SK-N-SH (cell line): ENCODE measurements around the gene KRTAP4-3. TPM values are rescaled to one million over a fixed set of nuclear protein-coding genes. Genes with fewer than 3 reads are reported as not detected.

Source experiments
- CTCF ChIA-PET: fragments of 300-600, 350-600 bp; formaldehyde crosslinking; extraction: SDS; loops from one replicate; lab custom pipeline; 2021; lab: Yijun Ruan, JAX
- POLR2A ChIA-PET: fragments of 350-600 bp; sonication (Branson Sonifier 250); formaldehyde crosslinking; extraction: SDS; loops from one replicate; lab custom pipeline; 2020; ENCODE audit warnings: antibody characterized with exemption, inconsistent platforms; lab: Yijun Ruan, JAX
- DNase-seq: peaks from one replicate; pipeline ENCODE4 v3.0.0; 2012
- H2AFZ ChIP-seq: fragments of 200-600 bp; sonication (generic); 2 replicates; pipeline ENCODE4 v1.8.1; 2016; ENCODE audit warnings: antibody characterized with exemption, mild to moderate bottlenecking, low read depth
- H3F3A ChIP-seq: fragments of 200-600 bp; sonication (generic); replicated peaks from 2 replicates; pipeline ENCODE3; 2016; ENCODE audit warnings: antibody characterized with exemption, mild to moderate bottlenecking; ENCODE audit not compliant: insufficient read depth
- H3K27ac ChIP-seq, 2 experiments: fragments of 200-500 bp in 1 of 2; fragments of 200-600 bp in 1 of 2; sonication (Bioruptor generic) in 1 of 2; sonication (generic), shearing (Covaris generic) in 1 of 2; 2 replicates each; pipeline versions ENCODE4 v1.5.1 to v1.6.1; 2014 to 2016; ENCODE audit warnings: low read depth in 2 of 2, inconsistent platforms in 1 of 2, low read length in 1 of 2, mild to moderate bottlenecking in 1 of 2, mixed read lengths in 1 of 2
- H3K27me3 ChIP-seq: fragments of 200-600 bp; sonication (generic), shearing (Covaris generic); 2 replicates; pipeline ENCODE4 v1.6.1; 2016; ENCODE audit warnings: mixed run types; ENCODE audit not compliant: insufficient read depth
- H3K36me3 ChIP-seq, 2 experiments: fragments of 200-500 bp in 1 of 2; fragments of 200-600 bp in 1 of 2; sonication (Bioruptor generic) in 1 of 2; sonication (generic) in 1 of 2; replicated peaks in 1 of 2; 2 replicates each; pipeline versions ENCODE3 to v1.5.1; 2014 to 2016; ENCODE audit warnings: low read length in 1 of 2, mild to moderate bottlenecking in 1 of 2; ENCODE audit not compliant: insufficient read depth in 2 of 2, control insufficient read depth in 1 of 2
- H3K4me1 ChIP-seq, 2 experiments: fragments of 200-500 bp in 1 of 2; fragments of 200-600 bp in 1 of 2; sonication (Bioruptor generic) in 1 of 2; sonication (generic), shearing (Covaris generic) in 1 of 2; 2 replicates each; pipeline versions ENCODE4 v1.5.1 to v1.6.1; 2014 to 2016; ENCODE audit warnings: low read depth in 1 of 2, low read length in 1 of 2, mixed run types in 1 of 2; ENCODE audit not compliant: insufficient read depth in 2 of 2, control insufficient read depth in 1 of 2
- H3K4me2 ChIP-seq: fragments of 200-600 bp; sonication (generic), shearing (Covaris generic); 2 replicates; pipeline ENCODE4 v1.6.1; 2017; ENCODE audit warnings: mixed run types
- H3K4me3 ChIP-seq, 2 experiments: fragments of 200-500 bp in 1 of 2; fragments of 200-600 bp in 1 of 2; sonication (Bioruptor generic) in 1 of 2; sonication (generic), shearing (Covaris generic) in 1 of 2; 2 replicates each; pipeline versions ENCODE4 v1.5.1 to v1.8.1; 2014 to 2016; ENCODE audit warnings: low read depth in 2 of 2, inconsistent platforms in 1 of 2, low read length in 1 of 2, mild to moderate bottlenecking in 1 of 2, mixed read lengths in 1 of 2, moderate library complexity in 1 of 2
- H3K79me2 ChIP-seq: fragments of 200-600 bp; sonication (generic); 2 replicates; pipeline ENCODE4 v1.8.1; 2017; ENCODE audit warnings: mild to moderate bottlenecking; ENCODE audit not compliant: insufficient read depth
- H3K9ac ChIP-seq: fragments of 200-600 bp; sonication (generic); 2 replicates; pipeline ENCODE4 v1.6.1; 2017; ENCODE audit warnings: mixed run types
- H3K9me2 ChIP-seq: fragments of 200-600 bp; sonication (generic); 2 replicates; pipeline ENCODE4 v1.6.1; 2017; ENCODE audit warnings: mixed run types
- H3K9me3 ChIP-seq: fragments of 200-600 bp; sonication (generic); 2 replicates; pipeline ENCODE4 v1.6.1; 2017; ENCODE audit warnings: mixed run types, mild to moderate bottlenecking, moderate library complexity
- H4K20me1 ChIP-seq: fragments of 200-600 bp; sonication (generic); 2 replicates; pipeline ENCODE4 v1.6.1; 2017; ENCODE audit warnings: mild to moderate bottlenecking, mixed run types; ENCODE audit not compliant: insufficient read depth
- ELF1 ChIP-seq: IDR thresholded peaks from 2 replicates; pipeline ENCODE4 v1.4.0; 2012
- EP300 ChIP-seq, 2 experiments: IDR thresholded peaks; 2 replicates each; pipeline versions ENCODE4 v1.4.0 to v1.6.1; 2012; ENCODE audit warnings: borderline replicate concordance in 1 of 2, low read depth in 1 of 2, low read length in 1 of 2
- EZH2phosphoT487 ChIP-seq: fragments of 200-600 bp; sonication (generic); IDR thresholded peaks from 2 replicates; pipeline ENCODE4 v1.6.1; 2017; ENCODE audit warnings: low read depth, mixed run types, mild to moderate bottlenecking, antibody characterized with exemption, moderate library complexity, borderline replicate concordance
- FOSL2 ChIP-seq: IDR thresholded peaks from 2 replicates; pipeline ENCODE4 v1.4.0; 2012; ENCODE audit warnings: low read depth, mild to moderate bottlenecking, moderate library complexity, borderline replicate concordance
- FOXJ3 ChIP-seq: sonication (generic); formaldehyde crosslinking; IDR thresholded peaks from 2 replicates; pipeline ENCODE4 v1.5.1; 2020; ENCODE audit warnings: mild to moderate bottlenecking, missing genetic modification reagents
- MEF2A ChIP-seq: IDR thresholded peaks from 2 replicates; pipeline ENCODE4 v1.4.0; 2012; ENCODE audit warnings: low read depth, borderline replicate concordance
- NFIC ChIP-seq: IDR thresholded peaks from 2 replicates; pipeline ENCODE4 v1.4.0; 2012; ENCODE audit warnings: borderline replicate concordance
- PBX3 ChIP-seq: IDR thresholded peaks from 2 replicates; pipeline ENCODE4; 2012
- POLR2AphosphoS5 ChIP-seq: IDR thresholded peaks from 2 replicates; pipeline ENCODE4 v1.6.1; 2012; ENCODE audit warnings: low read depth, low read length
- RCOR1 ChIP-seq: fragments of 150-350 bp; IDR thresholded peaks from 2 replicates; pipeline ENCODE4 v1.6.1; 2017; ENCODE audit warnings: antibody characterized with exemption, low read length
- REST ChIP-seq: IDR thresholded peaks from 2 replicates; pipeline ENCODE4 v1.6.1; 2012; ENCODE audit warnings: mild to moderate bottlenecking, low read depth, low read length, moderate library complexity
- RFX5 ChIP-seq: IDR thresholded peaks from 2 replicates; pipeline ENCODE4 v1.6.1; 2012; ENCODE audit warnings: mild to moderate bottlenecking, improper control_type of control experiment, low read length
- SIN3A ChIP-seq: IDR thresholded peaks from 2 replicates; pipeline ENCODE4 v1.6.1; 2012; ENCODE audit warnings: low read depth, mild to moderate bottlenecking, low read length, moderate library complexity, borderline replicate concordance
- TEAD4 ChIP-seq: IDR thresholded peaks from 2 replicates; pipeline ENCODE4 v1.4.0; 2012; ENCODE audit warnings: mild to moderate bottlenecking, borderline replicate concordance; ENCODE audit not compliant: insufficient read depth
- USF1 ChIP-seq: IDR thresholded peaks from 2 replicates; pipeline ENCODE4 v1.4.0; 2012; ENCODE audit warnings: low read depth, borderline replicate concordance
- WGBS: methylation state at CpG from one replicate; pipeline ENCODE4 v1.1.6; 2017; ENCODE audit warnings: low lambda C conversion rate; 5-methylcytosine and 5-hydroxymethylcytosine counted together
- polyA plus RNA-seq, 3 experiments: library from polyadenylated mRNA; depleted of rRNA; stranded (reverse); fragments of >200 nt; gene quantifications; 2 replicates each; pipeline ENCODE4 v1.2.3, GENCODE V29; 2012
- TF ChIP-seq, protein P1 (sequence below): IDR thresholded peaks from 2 replicates; pipeline ENCODE4 v1.4.0; 2012; ENCODE audit warnings: low read depth

The KRTAP4-3 gene
- polyA plus RNA-seq, 1 of the 3 experiments (the other 2 are of a cell fraction): not detected

- DNase-seq: no peak
- H3K27ac ChIP-seq: no peak overlapping the region
- H3K4me2 ChIP-seq: no peak overlapping the region
- 0 out of 2 replicates have a peak, but pooled peaks cover 4% of the 10 kb centered on the region for H3K27me3 ChIP-seq
- H3K36me3 ChIP-seq: no peaks in the 10 kb centered on the region
- no peaks in the 10 kb centered on the region for H4K20me1 ChIP-seq
- no peak overlapping the region for H2AFZ ChIP-seq
- TF ChIP-seq TEAD4: no peak
- no peak for TF ChIP-seq RCOR1
- no peak for TF ChIP-seq FOXJ3 (CRISPR knock-in tag)
- no peak for TF ChIP-seq REST
- H3K9me2 ChIP-seq: no peaks in the 10 kb centered on the region
- H3K4me1 ChIP-seq: no peaks in the 10 kb centered on the region
- WGBS: 26% methylated on average over 2 of the region's 2 CpGs
- H3K4me3 ChIP-seq: no peak overlapping the region
- POLR2A ChIA-PET: no interaction called here
- H3K79me2 ChIP-seq: no peaks in the 10 kb centered on the region
- CTCF ChIA-PET: no interaction called here
- no peak overlapping the region for H3K9ac ChIP-seq
- H3K9me3 ChIP-seq: 0 out of 2 replicates have a peak, but pooled peaks cover 5% of the 10 kb centered on the region
- H3F3A ChIP-seq: no peaks in the 10 kb centered on the region
Observed at GRCh38 chr17:41147531-41148204, 20.4 kb downstream of the KRTAP4-3 start.

DNA sequence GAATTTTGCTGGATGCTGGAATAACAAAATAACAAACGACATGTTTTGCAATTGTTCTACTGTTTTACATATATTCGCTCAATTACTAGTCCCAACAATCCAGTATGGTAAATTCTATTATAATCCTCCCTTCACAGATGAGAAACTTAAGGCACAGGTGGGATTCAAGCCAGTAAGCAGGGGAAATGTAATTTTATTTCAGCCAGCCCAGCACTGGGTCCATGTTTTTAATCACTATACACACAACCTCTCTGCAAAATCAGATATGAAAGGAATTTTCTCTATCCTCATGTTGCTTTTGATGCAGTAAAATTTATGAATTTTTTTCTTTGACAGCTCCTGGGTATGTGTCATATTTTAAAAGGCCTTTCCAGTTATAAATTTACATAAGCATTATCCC, 22.8 kb downstream of the KRTAP4-3 start:
- H3K4me1 ChIP-seq: no peaks in the 10 kb centered on the region

More for the DNA sequence above, 22.8 kb downstream of the KRTAP4-3 start:
- 0 out of 2 replicates have a peak, but pooled peaks cover 5% of the 10 kb centered on the region for H3K9me3 ChIP-seq
- no peak overlapping the region for H3K4me3 ChIP-seq
- CTCF ChIA-PET: no interaction called here
- H3F3A ChIP-seq: no peaks in the 10 kb centered on the region
- H3K9me2 ChIP-seq: no peaks in the 10 kb centered on the region
- H3K9ac ChIP-seq: no peak overlapping the region
- no peak overlapping the region for H2AFZ ChIP-seq
- TF ChIP-seq EZH2phosphoT487: no peak
- TF ChIP-seq NFIC: no peak
- no peak for TF ChIP-seq REST
- no peak for TF ChIP-seq SIN3A
- TF ChIP-seq MEF2A: no peak
- no peak for TF ChIP-seq FOSL2
- no peak for TF ChIP-seq RFX5
- TF ChIP-seq POLR2AphosphoS5: no peak
- no peak for TF ChIP-seq EP300 (IDR thresholded peaks at IDR 0.05; ENCODE audit: borderline replicate concordance in 1 of 2, low read depth in 1 of 2, low read length in 1 of 2)
- TF ChIP-seq ELF1: no peak
- TF ChIP-seq PBX3: no peak
- TF ChIP-seq TEAD4: no peak
- no peak for TF ChIP-seq USF1
- TF ChIP-seq, protein P1, sequence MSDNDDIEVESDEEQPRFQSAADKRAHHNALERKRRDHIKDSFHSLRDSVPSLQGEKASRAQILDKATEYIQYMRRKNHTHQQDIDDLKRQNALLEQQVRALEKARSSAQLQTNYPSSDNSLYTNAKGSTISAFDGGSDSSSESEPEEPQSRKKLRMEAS: no peak
- DNase-seq: no peak
- 0 out of 2 replicates have a peak, but pooled peaks cover 4% of the 10 kb centered on the region for H3K27me3 ChIP-seq
- POLR2A ChIA-PET: no interaction called here
- no peak overlapping the region for H3K27ac ChIP-seq
- no peaks in the 10 kb centered on the region for H4K20me1 ChIP-seq
- H3K79me2 ChIP-seq: no peaks in the 10 kb centered on the region
- no peaks in the 10 kb centered on the region for H3K36me3 ChIP-seq
- H3K4me2 ChIP-seq: no peak overlapping the region
- WGBS: 9% methylated on average over 2 of the region's 2 CpGs
